H1 (cell line): Measurements from ENCODE around the gene CTDNEP1. TPM values are rescaled to one million over a fixed set of nuclear protein-coding genes. Genes with fewer than 3 reads are reported as not detected.

Source experiments
- CBX5 ChIP-seq: fragments of 300-800, 300-1000 bp; sonication (generic); IDR thresholded peaks from 2 replicates; pipeline ENCODE4 v1.7.1; 2016; ENCODE audit warnings: antibody characterized with exemption, low read length, low read depth
- CEBPB ChIP-seq: IDR thresholded peaks from 2 replicates; pipeline ENCODE4 v1.6.1; 2012; ENCODE audit warnings: low read depth, low read length
- CHD2 ChIP-seq: IDR thresholded peaks from 2 replicates; pipeline ENCODE4 v1.6.1; 2012; ENCODE audit warnings: low read length, improper control_type of control experiment
- CREB1 ChIP-seq: IDR thresholded peaks from 2 replicates; pipeline ENCODE4 v1.6.1; 2012; ENCODE audit warnings: inconsistent platforms
- CTBP2 ChIP-seq: IDR thresholded peaks from 2 replicates; pipeline ENCODE4 v1.7.0; 2011; ENCODE audit warnings: borderline replicate concordance, mild to moderate bottlenecking, moderate library complexity, mixed read lengths, low read length; ENCODE audit not compliant: insufficient read depth, insufficient read length
- EZH2 ChIP-seq: fragments of 200-600 bp; sonication (generic); IDR thresholded peaks from 2 replicates; pipeline ENCODE4 v1.7.1; 2012; ENCODE audit warnings: low read depth, mild to moderate bottlenecking, moderate library complexity, low read length, inconsistent platforms; ENCODE audit not compliant: severe bottlenecking
- FOSL1 ChIP-seq: IDR thresholded peaks from 2 replicates; pipeline ENCODE4 v1.6.1; 2011; ENCODE audit warnings: mild to moderate bottlenecking, low read depth, low read length, moderate library complexity; ENCODE audit not compliant: insufficient read depth
- GABPA ChIP-seq: IDR thresholded peaks from 2 replicates; pipeline ENCODE4 v1.6.1; 2011; ENCODE audit warnings: mild to moderate bottlenecking, low read length, moderate library complexity, borderline replicate concordance; ENCODE audit not compliant: insufficient read depth
- HDAC2 ChIP-seq, 2 experiments: fragments of 300-600 bp in 1 of 2; sonication (generic) in 1 of 2; IDR thresholded peaks; 2 replicates each; pipeline ENCODE4 v1.6.1; 2011 to 2012; ENCODE audit warnings: low read depth in 2 of 2, low read length in 2 of 2, mild to moderate bottlenecking in 2 of 2, moderate library complexity in 2 of 2, borderline replicate concordance in 1 of 2, inconsistent platforms in 1 of 2
- HDAC6 ChIP-seq: IDR thresholded peaks from one replicate; pipeline ENCODE4 v1.7.1; 2012; ENCODE audit warnings: low read depth, mild to moderate bottlenecking, inconsistent platforms, low read length, moderate library complexity
- KDM1A ChIP-seq: fragments of 200-600, 300-600 bp; sonication (generic); IDR thresholded peaks from 2 replicates; pipeline ENCODE4 v1.7.1; 2016; ENCODE audit warnings: mild to moderate bottlenecking, low read length, borderline replicate concordance
- KDM5A ChIP-seq: fragments of 200-600 bp; IDR thresholded peaks from 2 replicates; pipeline ENCODE4 v1.7.1; 2012; ENCODE audit warnings: mild to moderate bottlenecking, low read length, inconsistent platforms, mixed read lengths
- MAFK ChIP-seq: IDR thresholded peaks from 2 replicates; pipeline ENCODE4 v1.6.1; 2012; ENCODE audit warnings: low read depth, mild to moderate bottlenecking, improper control_type of control experiment, low read length
- POU5F1 ChIP-seq: IDR thresholded peaks from 2 replicates; pipeline ENCODE4 v1.6.1; 2011; ENCODE audit warnings: low read depth, mild to moderate bottlenecking, low read length, moderate library complexity
- RAD21 ChIP-seq, 2 experiments: IDR thresholded peaks in 1 of 2; conservative IDR thresholded peaks in 1 of 2; 2 replicates each; pipeline ENCODE4 v1.6.1; 2011; ENCODE audit warnings: low read depth in 2 of 2, low read length in 2 of 2, improper control_type of control experiment in 1 of 2, inconsistent platforms in 1 of 2, mild to moderate bottlenecking in 1 of 2, moderate library complexity in 1 of 2
- RBBP5 ChIP-seq: IDR thresholded peaks from 2 replicates; pipeline ENCODE4 v1.7.1; 2012; ENCODE audit warnings: low read depth, mild to moderate bottlenecking, inconsistent platforms, low read length, moderate library complexity, borderline replicate concordance
- RFX5 ChIP-seq: IDR thresholded peaks from 2 replicates; pipeline ENCODE4 v1.6.1; 2011; ENCODE audit warnings: low read depth, low read length, improper control_type of control experiment, borderline replicate concordance
- SIRT6 ChIP-seq: IDR thresholded peaks from one replicate; pipeline ENCODE4 v1.7.1; 2012; ENCODE audit warnings: low read length, inconsistent platforms
- SP2 ChIP-seq: IDR thresholded peaks from 2 replicates; pipeline ENCODE4 v1.6.1; 2012; ENCODE audit warnings: mild to moderate bottlenecking, low read length, inconsistent platforms
- SUZ12 ChIP-seq: fragments of 200-600 bp; sonication (generic); IDR thresholded peaks from 2 replicates; pipeline ENCODE4 v1.6.1; 2012; ENCODE audit warnings: mild to moderate bottlenecking, inconsistent platforms, low read length, moderate library complexity, mixed read lengths
- polyA plus RNA-seq, 7 experiments: library from polyadenylated mRNA; depleted of rRNA in 3 of 7; stranded (reverse) in 5 of 7; unstranded in 2 of 7; fragments of >200 nt in 5 of 7; fragments of 200-250 nt in 2 of 7; gene quantifications; 1 replicate in 5 of 7; 2 replicates in 1 of 7; 4 replicates in 1 of 7; pipeline versions ENCODE4 v1.2.1 to v1.2.3, GENCODE V29; 2011 to 2013; ENCODE audit warnings: missing spikeins in 2 of 7, mixed read lengths in 2 of 7
- total RNA-seq: library from RNA; stranded (reverse); fragmentation: NEBNext Ultra II Directional; extraction: Animal tissue kit (Norgen Biotek cat#: 25700); gene quantifications from 2 replicates; pipeline ENCODE4 v1.2.1, GENCODE V29; 2021
- TF ChIP-seq, protein P1 (sequence below): IDR thresholded peaks from 2 replicates; pipeline ENCODE4 v1.6.1; 2011; ENCODE audit warnings: low read depth, mild to moderate bottlenecking, low read length; ENCODE audit not compliant: insufficient read depth
- TF ChIP-seq, protein P2 (sequence below): IDR thresholded peaks from 2 replicates; pipeline ENCODE4 v1.6.1; 2012; ENCODE audit warnings: inconsistent platforms

CTDNEP1 gene
- total and polyA plus RNA-seq, 2 of the 8 experiments (the other 6 are each of a cell fraction or from before 2014, with no cell fraction given) = 114 to 123 TPM

GRCh38 chr17:7242717-7243452 lies 8.6 kb downstream of the CTDNEP1 start (continued):
- peak; percentile 81 for TF ChIP-seq KDM5A
- peak; percentile 75 for TF ChIP-seq CREB1
- no peak for TF ChIP-seq RFX5
- TF ChIP-seq EZH2 = no peak
- no peak for TF ChIP-seq CEBPB
- no peak for TF ChIP-seq CBX5
- TF ChIP-seq POU5F1 = peak; percentile 55; the same call in 1 of the 2 replicates
- no peak for TF ChIP-seq SP2
- TF ChIP-seq HDAC2 (IDR thresholded peaks at IDR 0.05; ENCODE audit: borderline replicate concordance in 1 of 2, low read depth in 2 of 2, low read length in 2 of 2) = peak; percentile 77 to 95; a peak in 3 of 4 replicates
- TF ChIP-seq HDAC6 = no peak
- no peak for TF ChIP-seq SUZ12
- TF ChIP-seq RBBP5 = no peak
- TF ChIP-seq KDM1A = no peak
- TF ChIP-seq FOSL1 = peak; percentile 83
- TF ChIP-seq MAFK = no peak
- TF ChIP-seq SIRT6 = no peak
- no peak for TF ChIP-seq GABPA
- TF ChIP-seq, protein P1, sequence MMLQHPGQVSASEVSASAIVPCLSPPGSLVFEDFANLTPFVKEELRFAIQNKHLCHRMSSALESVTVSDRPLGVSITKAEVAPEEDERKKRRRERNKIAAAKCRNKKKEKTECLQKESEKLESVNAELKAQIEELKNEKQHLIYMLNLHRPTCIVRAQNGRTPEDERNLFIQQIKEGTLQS = peak; percentile 97
- no peak for TF ChIP-seq RAD21 (IDR thresholded peaks at IDR 0.05 in 1 of 2, conservative IDR thresholded peaks at IDR 0.05 in 1 of 2; ENCODE audit: low read depth in 2 of 2, low read length in 2 of 2)
- no peak for TF ChIP-seq CTBP2
- TF ChIP-seq, protein P2, sequence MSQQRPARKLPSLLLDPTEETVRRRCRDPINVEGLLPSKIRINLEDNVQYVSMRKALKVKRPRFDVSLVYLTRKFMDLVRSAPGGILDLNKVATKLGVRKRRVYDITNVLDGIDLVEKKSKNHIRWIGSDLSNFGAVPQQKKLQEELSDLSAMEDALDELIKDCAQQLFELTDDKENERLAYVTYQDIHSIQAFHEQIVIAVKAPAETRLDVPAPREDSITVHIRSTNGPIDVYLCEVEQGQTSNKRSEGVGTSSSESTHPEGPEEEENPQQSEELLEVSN = no peak; the same call in 1 of the 2 replicates
- TF ChIP-seq CHD2 = peak; percentile 94
